ENCODE measurements around the gene NME5. TPM values are rescaled to one million over a fixed set of nuclear protein-coding genes. Genes with fewer than 3 reads are reported as not detected.

Gene NME5
- total and polyA plus RNA-seq, 9 donors = 3.6 to 16.2 (median 6.2) TPM

GRCh38 chr5:138107213-138107612 is 32.0 kb downstream of the NME5 start:
- TF ChIP-seq POLR2A (IDR thresholded peaks at IDR 0.05) (no peak), EP300 (IDR thresholded peaks at IDR 0.05) (no peak), CTCF (IDR thresholded peaks at IDR 0.05) (no peak)
- Histone ChIP-seq H3K27me3 (no peaks in the 10 kb centered on the region), H3K27ac (no peak overlapping the region), H3K9me3 (no peaks in the 10 kb centered on the region), H3K4me3 (no peak overlapping the region), H3K36me3 (no peaks in the 10 kb centered on the region), H3K4me1 (ENCODE audit: insufficient read depth) (no peaks in the 10 kb centered on the region)
- no peak for DNase-seq
- intact Hi-C loops (cut with DNase I) = no loop called here
- 2 to 8% (median 3%) methylated on average over 1 of the region's 1 CpG for WGBS, 3 donors

- Histone ChIP-seq H3K4me3 (no peak overlapping the region), H3K27ac (no peak overlapping the region), H3K4me1 (ENCODE audit: insufficient read depth) (no peaks in the 10 kb centered on the region), H3K27me3 (no peaks in the 10 kb centered on the region), H3K36me3 (no peaks in the 10 kb centered on the region), H3K9me3 (no peaks in the 10 kb centered on the region)
- TF ChIP-seq POLR2A (IDR thresholded peaks at IDR 0.05) = no peak
- no peak for TF ChIP-seq EP300 (IDR thresholded peaks at IDR 0.05)
- no peak for TF ChIP-seq CTCF (IDR thresholded peaks at IDR 0.05)
- WGBS, 3 donors = 90 to 94% (median 93%) methylated on average over 6 of the region's 6 CpGs
- intact Hi-C loops (cut with DNase I) = no loop called here
- DNase-seq = no peak
These were observed 33.5 kb downstream of the NME5 start for GRCh38 chr5:138105709-138106108.

GRCh38 chr5:138103319-138103637 is 36.0 kb downstream of the NME5 start:
- Histone ChIP-seq H3K27ac (no peak overlapping the region), H3K4me1 (ENCODE audit: insufficient read depth) (no peaks in the 10 kb centered on the region), H3K4me3 (no peak overlapping the region), H3K9me3 (no peaks in the 10 kb centered on the region), H3K36me3 (no peaks in the 10 kb centered on the region), H3K27me3 (no peaks in the 10 kb centered on the region)
- 6 to 15% (median 10%) methylated on average over 3 of the region's 3 CpGs for WGBS, 3 donors
- intact Hi-C loops (cut with DNase I) = no loop called here
- no peak for DNase-seq
- no peak for TF ChIP-seq POLR2A (IDR thresholded peaks at IDR 0.05)
- TF ChIP-seq CTCF (IDR thresholded peaks at IDR 0.05) = no peak
- no peak for TF ChIP-seq EP300 (IDR thresholded peaks at IDR 0.05)

- no peak overlapping the region for H3K4me3 ChIP-seq
- H3K27me3 ChIP-seq = no peaks in the 10 kb centered on the region
- H3K36me3 ChIP-seq = no peaks in the 10 kb centered on the region
- no peak for DNase-seq
- H3K9me3 ChIP-seq = no peaks in the 10 kb centered on the region
- no peak overlapping the region for H3K27ac ChIP-seq
- 60 to 66% (median 64%) methylated on average over 7 of the region's 7 CpGs for WGBS, 3 donors
- TF ChIP-seq CTCF (IDR thresholded peaks at IDR 0.05) (no peak), POLR2A (IDR thresholded peaks at IDR 0.05) (no peak), EP300 (IDR thresholded peaks at IDR 0.05) (no peak)
- intact Hi-C loops (cut with DNase I) = no loop called here
- no peaks in the 10 kb centered on the region for H3K4me1 ChIP-seq (ENCODE audit: insufficient read depth)
These were observed 36.5 kb downstream of the NME5 start for GRCh38 chr5:138102454-138103318.
